Lower leg skin (tissue), 3 donors: ENCODE measurements around the gene MNS1.

Source experiments
- POLR2A ChIP-seq, 2 donors: fragments of 450-650 bp; IDR thresholded peaks; one replicate each; pipeline ENCODE4 v1.6.1; 2016 to 2017; ENCODE audit warnings: antibody characterized with exemption in 2 of 2, mild to moderate bottlenecking in 1 of 2, moderate library complexity in 1 of 2
- TF ChIP-seq, protein P1 (sequence below), 3 donors: fragments of 450-650 bp; IDR thresholded peaks; one replicate each; pipeline ENCODE4 v1.5.1; 2016; ENCODE audit warnings: antibody characterized with exemption in 3 of 3, mild to moderate bottlenecking in 3 of 3, moderate library complexity in 2 of 3

DNA sequence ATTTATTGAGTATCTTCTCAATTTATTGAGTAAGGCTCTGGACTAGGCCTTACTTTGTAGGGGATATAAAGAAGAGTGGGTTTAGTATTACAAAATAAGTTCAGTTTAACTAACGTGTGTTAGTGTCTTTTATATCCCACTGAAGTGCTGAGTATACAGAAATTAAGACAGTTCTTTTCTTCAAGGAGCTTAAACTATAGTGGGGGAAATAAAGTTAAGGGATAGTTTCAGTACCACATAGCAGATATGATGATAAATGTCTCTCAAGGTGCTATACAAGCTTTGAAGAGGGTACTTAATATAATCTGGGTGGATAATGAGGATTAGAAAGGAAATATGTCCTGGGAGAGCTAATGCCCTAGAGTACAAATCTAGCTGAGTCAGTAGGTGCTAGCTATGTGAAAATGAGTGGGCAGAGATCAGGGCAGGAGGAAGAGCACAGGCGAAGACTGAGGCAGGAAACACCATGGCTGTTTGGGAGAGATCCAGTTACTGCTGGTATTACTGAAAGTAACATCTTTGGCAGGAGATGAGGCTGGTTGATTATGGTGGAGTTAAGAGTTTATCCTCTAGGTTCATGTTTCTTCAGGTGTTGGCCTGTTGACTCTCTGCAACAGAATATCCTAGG is 53.7 kb downstream of the MNS1 start:
- TF ChIP-seq, protein P1, sequence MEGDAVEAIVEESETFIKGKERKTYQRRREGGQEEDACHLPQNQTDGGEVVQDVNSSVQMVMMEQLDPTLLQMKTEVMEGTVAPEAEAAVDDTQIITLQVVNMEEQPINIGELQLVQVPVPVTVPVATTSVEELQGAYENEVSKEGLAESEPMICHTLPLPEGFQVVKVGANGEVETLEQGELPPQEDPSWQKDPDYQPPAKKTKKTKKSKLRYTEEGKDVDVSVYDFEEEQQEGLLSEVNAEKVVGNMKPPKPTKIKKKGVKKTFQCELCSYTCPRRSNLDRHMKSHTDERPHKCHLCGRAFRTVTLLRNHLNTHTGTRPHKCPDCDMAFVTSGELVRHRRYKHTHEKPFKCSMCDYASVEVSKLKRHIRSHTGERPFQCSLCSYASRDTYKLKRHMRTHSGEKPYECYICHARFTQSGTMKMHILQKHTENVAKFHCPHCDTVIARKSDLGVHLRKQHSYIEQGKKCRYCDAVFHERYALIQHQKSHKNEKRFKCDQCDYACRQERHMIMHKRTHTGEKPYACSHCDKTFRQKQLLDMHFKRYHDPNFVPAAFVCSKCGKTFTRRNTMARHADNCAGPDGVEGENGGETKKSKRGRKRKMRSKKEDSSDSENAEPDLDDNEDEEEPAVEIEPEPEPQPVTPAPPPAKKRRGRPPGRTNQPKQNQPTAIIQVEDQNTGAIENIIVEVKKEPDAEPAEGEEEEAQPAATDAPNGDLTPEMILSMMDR (IDR thresholded peaks at IDR 0.05) = no peak
- TF ChIP-seq POLR2A (IDR thresholded peaks at IDR 0.05) = no peak
